ENCODE data around the gene ANK2.

DNA sequence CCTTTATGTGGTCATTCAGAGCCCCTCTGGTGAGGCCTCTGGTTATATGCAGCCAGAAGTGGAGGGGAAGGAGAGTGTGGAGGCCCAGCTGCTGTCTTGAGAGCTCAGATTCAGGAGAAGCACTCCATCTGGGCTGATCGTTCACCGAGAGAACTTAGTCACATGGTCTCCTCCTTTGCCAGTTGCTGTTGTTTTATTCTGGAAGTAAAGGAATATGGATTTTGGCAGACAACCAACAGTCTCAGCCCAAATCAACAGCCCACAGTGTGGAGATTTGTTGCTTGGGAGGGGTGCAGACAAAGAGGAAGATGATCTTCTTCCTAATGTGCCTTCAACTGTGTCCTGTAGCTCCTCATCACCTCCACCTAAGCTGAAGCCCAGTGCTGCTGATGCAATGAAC, 355.4 kb downstream of the ANK2 start:
- TF ChIP-seq CTCF (IDR thresholded peaks at IDR 0.05; ENCODE audit: insufficient read depth, low read length, poor library complexity, severe bottlenecking) (no peak), EZH2phosphoT487 (conservative IDR thresholded peaks at IDR 0.05; ENCODE audit: low read length) (no peak)

Measured in SU-DHL-6 (cell line).